Activated CD4-positive, alpha-beta T cell treated with anti-CD3 and anti-CD28 coated beads for 48 hours (primary cell): Measurements from ENCODE around the gene FGA.
"Not testable (repeated sequence)": the region's sequence is repeated elsewhere in the genome, so short reads cannot be mapped to it uniquely, and the experiment has no call there.

Experiments
- DNase-seq: peaks from one replicate; pipeline ENCODE4 v3.0.0-alpha.2; 2020

Gene FGA

GRCh38 chr4:154606728-154607723 lies 16.5 kb upstream of the FGA start:
- DNase-seq = no peak

- no peak for DNase-seq
Measured at GRCh38 chr4:154604696-154605200, 14.2 kb upstream of the FGA start.

- no peak for DNase-seq
Measured at GRCh38 chr4:154603033-154603943, 12.7 kb upstream of the FGA start.

- DNase-seq = no peak
Measured at GRCh38 chr4:154602404-154603020, 12.0 kb upstream of the FGA start.

- no peak for DNase-seq
Measured at GRCh38 chr4:154597798-154598774, 7.5 kb upstream of the FGA start.

- DNase-seq = not testable (repeated sequence)
Measured at GRCh38 chr4:154597281-154597680, 6.7 kb upstream of the FGA start.

- no peak for DNase-seq
Measured at GRCh38 chr4:154595807-154596206, 5.3 kb upstream of the FGA start.

- not testable (repeated sequence) for DNase-seq
Measured at GRCh38 chr4:154594343-154594742, 3.8 kb upstream of the FGA start.

- no peak for DNase-seq
Measured at GRCh38 chr4:154593868-154594267, 3.3 kb upstream of the FGA start.

GRCh38 chr4:154591890-154592289 lies 1.3 kb upstream of the FGA start:
- DNase-seq = no peak

GRCh38 chr4:154589296-154590197 lies 995 bp downstream of the FGA start:
- DNase-seq = no peak

- DNase-seq = no peak
Measured at GRCh38 chr4:154588198-154588597, 2.3 kb downstream of the FGA start.

- DNase-seq = no peak
Measured at GRCh38 chr4:154586296-154587033, 4.1 kb downstream of the FGA start.

GRCh38 chr4:154585369-154586018 lies 5.0 kb downstream of the FGA start:
- no peak for DNase-seq

GRCh38 chr4:154584259-154584658 lies 6.3 kb downstream of the FGA start:
- no peak for DNase-seq

GRCh38 chr4:154583677-154584076 lies 6.9 kb downstream of the FGA start:
- DNase-seq = no peak

- no peak for DNase-seq
Measured at GRCh38 chr4:154583230-154583629, 7.3 kb downstream of the FGA start.

- no peak for DNase-seq
Measured at GRCh38 chr4:154582723-154583122, 7.8 kb downstream of the FGA start.

GRCh38 chr4:154579927-154580326 lies 10.6 kb downstream of the FGA start:
- DNase-seq = no peak
